Measurements from ENCODE around the gene TRAF3IP3. TPM values are rescaled to one million over a fixed set of nuclear protein-coding genes. Genes with fewer than 3 reads are reported as not detected.

Gene TRAF3IP3
- total RNA-seq, 1 donor from 2014 or later: 452 TPM

DNA sequence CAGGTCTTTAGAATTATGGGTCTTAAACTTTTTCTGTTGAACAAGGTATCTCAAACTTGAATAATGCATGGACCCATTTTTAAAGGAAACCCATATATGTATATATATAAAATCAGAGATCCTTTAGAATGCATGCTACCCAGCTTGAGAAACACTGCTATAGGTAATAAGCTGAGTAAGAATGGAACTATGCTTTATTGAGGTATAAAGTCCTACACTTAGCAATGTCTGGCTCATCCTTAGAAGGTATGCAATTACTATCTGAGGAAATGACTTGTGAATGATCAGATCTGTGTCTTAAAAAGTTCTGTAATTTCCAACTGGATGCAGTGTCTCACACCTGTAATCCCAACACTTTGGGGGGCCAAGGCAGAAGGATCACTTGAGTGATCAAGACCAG, 11.2 kb downstream of the TRAF3IP3 start:
- intact Hi-C loops (cut with micrococcal nuclease): no loop called here

- intact Hi-C loops (cut with micrococcal nuclease): loop anchor here (1.0 kb wide), 3 partner anchors 11 to 60 kb away; partner anchors contain the start of genes TRAF3IP3 and UTP25
Measured at GRCh38 chr1:209767706-209768105, 11.9 kb downstream of the TRAF3IP3 start.

- intact Hi-C loops (cut with micrococcal nuclease): loop anchor here (1.0 kb wide), 3 partner anchors 12 to 59 kb away; partner anchors contain the start of genes TRAF3IP3 and UTP25
Measured at GRCh38 chr1:209768354-209768774, 12.5 kb downstream of the TRAF3IP3 start.

- intact Hi-C loops (cut with micrococcal nuclease): loop anchor here (1.0 kb wide), 1 partner anchor 15 kb away; the partner anchor contains the start of gene C1orf74
Measured at GRCh38 chr1:209769171-209769904, 13.5 kb downstream of the TRAF3IP3 start.

GRCh38 chr1:209769971-209770370, 14.1 kb downstream of the TRAF3IP3 start:
- intact Hi-C loops (cut with micrococcal nuclease): loop anchor here (1.0 kb wide), 1 partner anchor 14 kb away; the partner anchor contains the start of gene C1orf74

GRCh38 chr1:209770636-209771415, 15.0 kb downstream of the TRAF3IP3 start:
- intact Hi-C loops (cut with micrococcal nuclease): no loop called here

DNA sequence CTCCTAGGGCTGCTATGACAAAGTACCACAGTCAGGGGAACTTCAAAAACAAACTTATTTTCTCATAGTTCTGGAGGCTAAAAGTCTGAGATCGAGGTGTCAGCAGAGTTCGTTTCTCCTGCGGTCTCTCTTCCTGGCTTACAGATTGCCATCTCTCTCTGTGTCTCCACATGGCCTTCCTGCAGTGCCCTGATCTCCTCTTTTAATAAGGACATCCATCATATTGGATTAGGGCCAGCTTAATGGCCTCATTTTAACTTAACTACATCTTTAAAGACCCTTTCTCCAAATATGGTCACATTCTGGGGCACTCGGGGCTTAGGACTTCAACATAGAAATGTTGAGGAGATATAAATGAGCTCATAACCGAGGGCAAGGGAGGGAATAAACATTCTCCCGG, 16.3 kb downstream of the TRAF3IP3 start:
- intact Hi-C loops (cut with micrococcal nuclease): no loop called here

GRCh38 chr1:209774592-209774991, 18.7 kb downstream of the TRAF3IP3 start:
- intact Hi-C loops (cut with micrococcal nuclease): no loop called here

DNA sequence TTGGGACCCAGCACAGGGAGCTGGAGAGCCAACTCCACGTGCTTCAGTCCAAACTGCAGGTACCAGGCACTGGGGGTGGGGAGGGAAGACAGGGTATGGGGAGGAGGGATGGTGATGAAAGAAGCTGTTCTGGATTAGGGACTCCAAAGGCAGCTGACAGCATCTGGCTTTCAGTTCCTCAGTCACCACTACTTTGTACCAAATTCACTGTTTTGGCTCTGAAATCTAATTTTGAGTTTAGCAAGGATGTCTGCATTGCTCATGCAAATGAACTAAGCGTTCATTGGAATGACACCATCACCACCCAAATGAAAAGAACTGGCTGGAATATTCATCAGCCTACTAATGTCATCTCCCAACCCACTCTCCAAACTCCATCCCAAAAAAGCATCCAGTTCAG, 19.8 kb downstream of the TRAF3IP3 start:
- intact Hi-C loops (cut with micrococcal nuclease): loop anchor here (1.0 kb wide), 1 partner anchor 9 kb away; the partner anchor contains the start of gene C1orf74

GRCh38 chr1:209777587-209777986, 21.7 kb downstream of the TRAF3IP3 start:
- intact Hi-C loops (cut with micrococcal nuclease): no loop called here

DNA sequence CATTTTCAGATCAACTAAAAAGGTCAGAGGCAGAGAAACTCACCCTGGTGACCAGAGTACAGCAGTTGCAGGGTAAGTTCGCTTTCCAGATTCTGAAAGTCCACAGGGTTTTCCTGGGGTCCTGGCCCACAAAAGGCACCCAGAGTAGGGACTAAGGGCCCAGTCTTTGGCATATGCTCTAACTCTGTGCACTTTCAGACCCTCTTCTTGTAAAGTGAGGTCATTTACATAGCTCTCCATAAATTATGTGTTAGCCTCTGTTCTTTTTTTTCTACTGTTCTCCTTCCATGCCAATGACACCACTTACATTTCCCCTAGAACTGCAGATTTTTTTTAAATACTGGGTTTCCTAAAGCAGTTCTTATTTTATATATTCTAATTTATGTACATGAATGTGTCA, 22.2 kb downstream of the TRAF3IP3 start:
- intact Hi-C loops (cut with micrococcal nuclease): no loop called here

GRCh38 chr1:209780268-209780667, 24.4 kb downstream of the TRAF3IP3 start:
- intact Hi-C loops (cut with micrococcal nuclease): no loop called here

GRCh38 chr1:209783386-209783785, 27.5 kb downstream of the TRAF3IP3 start:
- intact Hi-C loops (cut with micrococcal nuclease): no loop called here

GRCh38 chr1:209784265-209785169, 28.7 kb downstream of the TRAF3IP3 start, which contains the start of gene C1orf74:
Gene C1orf74 (minus strand): TSS chr1:209784559. CDS start chr1:209783634, 925 bp downstream.
- intact Hi-C loops (cut with micrococcal nuclease): loop anchor here (1.0 kb wide), 7 partner anchors 8 to 1475 kb away; partner anchors contain the start of genes RCOR3, TRAF3IP3 and UTP25

- intact Hi-C loops (cut with micrococcal nuclease): no loop called here
Measured at GRCh38 chr1:209785592-209785991, 29.7 kb downstream of the TRAF3IP3 start.

- intact Hi-C loops (cut with micrococcal nuclease): no loop called here
Measured at GRCh38 chr1:209786146-209786545, 30.3 kb downstream of the TRAF3IP3 start.

DNA sequence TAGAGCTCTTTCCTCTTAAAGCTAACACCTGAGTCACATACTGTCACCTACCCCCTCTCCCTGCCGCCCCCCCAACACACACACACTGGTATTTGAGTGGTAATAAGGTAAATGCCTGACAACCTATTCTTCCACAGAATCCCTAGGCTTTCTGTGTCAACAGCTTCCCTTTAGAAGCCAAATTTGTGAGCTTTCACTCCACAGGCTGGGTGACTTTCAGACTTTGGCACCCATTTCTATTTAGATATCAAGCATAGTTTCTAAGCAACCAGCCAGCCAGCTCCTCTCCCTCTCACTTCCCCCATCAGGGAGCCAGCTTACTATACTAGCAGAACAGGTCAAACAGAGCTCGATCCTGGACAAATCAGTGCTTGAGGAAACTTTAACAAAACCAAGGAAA, 31.7 kb downstream of the TRAF3IP3 start:
- intact Hi-C loops (cut with micrococcal nuclease): no loop called here

DNA sequence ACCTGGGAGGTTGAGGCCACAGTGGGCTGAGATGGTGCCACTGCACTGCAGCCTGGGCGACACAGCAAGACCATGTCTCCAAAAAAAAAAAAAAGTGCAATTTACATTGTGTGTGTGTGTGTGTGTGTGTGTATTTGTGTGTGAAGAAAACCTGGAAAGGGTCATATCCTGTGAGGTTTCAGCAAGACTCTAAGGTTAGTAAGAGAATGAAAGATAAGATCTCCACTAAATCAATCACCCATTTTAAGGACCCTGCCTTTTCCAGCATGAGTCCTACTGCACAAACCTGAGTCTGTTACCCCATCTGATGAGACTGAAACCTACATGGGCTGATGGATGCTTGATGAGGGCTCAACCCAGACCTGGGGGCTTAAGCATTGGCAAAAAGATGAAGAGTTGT, 33.4 kb downstream of the TRAF3IP3 start:
- intact Hi-C loops (cut with micrococcal nuclease): no loop called here

DNA sequence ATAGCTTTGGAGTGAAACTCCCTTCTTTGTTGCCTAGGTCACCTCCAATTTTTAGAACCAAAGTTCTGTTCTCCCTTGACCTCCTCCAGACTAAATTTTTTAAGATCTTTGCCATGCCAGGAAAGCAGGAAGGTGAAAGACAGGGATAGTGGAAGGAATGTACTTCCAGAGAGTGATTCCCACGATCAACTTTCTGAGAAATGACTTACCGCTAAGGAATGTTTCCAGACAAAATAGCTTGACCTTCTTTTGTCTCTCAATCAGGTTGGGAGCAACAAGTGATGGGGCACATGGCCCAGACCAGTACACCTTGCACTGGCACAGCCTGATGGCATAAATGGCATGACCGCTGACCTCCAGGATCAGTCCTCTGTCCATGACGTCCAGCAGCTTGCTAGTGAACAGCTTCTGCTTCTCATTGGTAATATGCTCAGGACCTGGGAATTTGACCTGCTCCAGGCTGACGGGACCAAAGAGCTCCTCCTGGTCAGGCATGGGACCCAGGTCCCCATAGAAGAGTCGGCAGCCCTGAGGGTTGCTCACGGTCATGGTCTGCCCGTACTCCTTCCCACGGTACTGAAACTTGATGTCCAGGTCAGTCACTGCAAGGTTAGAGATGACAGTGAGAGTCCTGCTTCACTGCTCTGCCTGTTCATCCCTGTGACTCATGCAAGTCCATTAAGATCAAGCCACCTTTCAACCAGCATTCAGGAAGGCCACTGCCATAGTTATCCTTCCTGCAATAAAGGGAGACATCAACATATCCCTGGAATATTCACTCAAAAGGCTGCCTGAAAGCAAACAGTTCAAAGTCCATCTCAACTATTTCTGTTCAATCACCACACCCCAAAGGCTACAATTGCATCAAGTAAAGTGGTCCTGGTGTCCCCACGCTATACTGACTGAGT, 34.7 kb downstream of the TRAF3IP3 start:
- intact Hi-C loops (cut with micrococcal nuclease): no loop called here

- intact Hi-C loops (cut with micrococcal nuclease): no loop called here
Measured at GRCh38 chr1:209791920-209792319, 36.1 kb downstream of the TRAF3IP3 start.
